GM19099 (cell line): ENCODE measurements around the gene UBE2J2.
A peak's percentile ranks its signal among the peaks of the same experiment; 100 is the strongest.

ENCODE experiments used
- POLR2A ChIP-seq: IDR thresholded peaks from 3 replicates; pipeline ENCODE4 v1.6.1; 2011; ENCODE audit warnings: low read depth; ENCODE audit not compliant: insufficient read length; ENCODE audit errors: extremely low read depth

Gene UBE2J2

GRCh38 chr1:1217621-1218523 is 55.8 kb downstream of the UBE2J2 start:
- no peak for TF ChIP-seq POLR2A

GRCh38 chr1:1216770-1217620 is 56.7 kb downstream of the UBE2J2 start:
- TF ChIP-seq POLR2A = no peak

- TF ChIP-seq POLR2A = no peak
Observed at GRCh38 chr1:1215881-1216605, 57.6 kb downstream of the UBE2J2 start.

GRCh38 chr1:1215080-1215676 is 58.5 kb downstream of the UBE2J2 start:
- TF ChIP-seq POLR2A = no peak

- no peak for TF ChIP-seq POLR2A
Observed at GRCh38 chr1:1213345-1214265, 60.0 kb downstream of the UBE2J2 start, which contains the start of gene TNFRSF4. Gene TNFRSF4 (minus strand): TSS chr1:1214153. CDS start chr1:1214127, 26 bp downstream.

- peak; percentile 41 for TF ChIP-seq POLR2A
Observed at GRCh38 chr1:1212780-1213344, 60.8 kb downstream of the UBE2J2 start.

- no peak for TF ChIP-seq POLR2A
Observed at GRCh38 chr1:1211541-1212441, 61.9 kb downstream of the UBE2J2 start.

GRCh38 chr1:1210726-1211540 is 62.7 kb downstream of the UBE2J2 start:
- TF ChIP-seq POLR2A = no peak

- no peak for TF ChIP-seq POLR2A
Observed at GRCh38 chr1:1208713-1209433, 64.8 kb downstream of the UBE2J2 start.

GRCh38 chr1:1207571-1207892 is 66.1 kb downstream of the UBE2J2 start:
- no peak for TF ChIP-seq POLR2A

GRCh38 chr1:1206966-1207531 is 66.6 kb downstream of the UBE2J2 start:
- no peak for TF ChIP-seq POLR2A
